ENCODE measurements around the gene MAP2K3.
"Not testable (repeated sequence)": the region's sequence is repeated elsewhere in the genome, so short reads cannot be mapped to it uniquely, and the experiment has no call there.

GRCh38 chr17:21317821-21318220 is 33.3 kb downstream of the MAP2K3 start:
- TF ChIP-seq, protein P1, sequence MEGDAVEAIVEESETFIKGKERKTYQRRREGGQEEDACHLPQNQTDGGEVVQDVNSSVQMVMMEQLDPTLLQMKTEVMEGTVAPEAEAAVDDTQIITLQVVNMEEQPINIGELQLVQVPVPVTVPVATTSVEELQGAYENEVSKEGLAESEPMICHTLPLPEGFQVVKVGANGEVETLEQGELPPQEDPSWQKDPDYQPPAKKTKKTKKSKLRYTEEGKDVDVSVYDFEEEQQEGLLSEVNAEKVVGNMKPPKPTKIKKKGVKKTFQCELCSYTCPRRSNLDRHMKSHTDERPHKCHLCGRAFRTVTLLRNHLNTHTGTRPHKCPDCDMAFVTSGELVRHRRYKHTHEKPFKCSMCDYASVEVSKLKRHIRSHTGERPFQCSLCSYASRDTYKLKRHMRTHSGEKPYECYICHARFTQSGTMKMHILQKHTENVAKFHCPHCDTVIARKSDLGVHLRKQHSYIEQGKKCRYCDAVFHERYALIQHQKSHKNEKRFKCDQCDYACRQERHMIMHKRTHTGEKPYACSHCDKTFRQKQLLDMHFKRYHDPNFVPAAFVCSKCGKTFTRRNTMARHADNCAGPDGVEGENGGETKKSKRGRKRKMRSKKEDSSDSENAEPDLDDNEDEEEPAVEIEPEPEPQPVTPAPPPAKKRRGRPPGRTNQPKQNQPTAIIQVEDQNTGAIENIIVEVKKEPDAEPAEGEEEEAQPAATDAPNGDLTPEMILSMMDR (IDR thresholded peaks at IDR 0.05) = not testable (repeated sequence)
- not testable (repeated sequence) for TF ChIP-seq POLR2A (IDR thresholded peaks at IDR 0.05)
